Measurements from ENCODE around the gene CPB2.

Gene CPB2

DNA sequence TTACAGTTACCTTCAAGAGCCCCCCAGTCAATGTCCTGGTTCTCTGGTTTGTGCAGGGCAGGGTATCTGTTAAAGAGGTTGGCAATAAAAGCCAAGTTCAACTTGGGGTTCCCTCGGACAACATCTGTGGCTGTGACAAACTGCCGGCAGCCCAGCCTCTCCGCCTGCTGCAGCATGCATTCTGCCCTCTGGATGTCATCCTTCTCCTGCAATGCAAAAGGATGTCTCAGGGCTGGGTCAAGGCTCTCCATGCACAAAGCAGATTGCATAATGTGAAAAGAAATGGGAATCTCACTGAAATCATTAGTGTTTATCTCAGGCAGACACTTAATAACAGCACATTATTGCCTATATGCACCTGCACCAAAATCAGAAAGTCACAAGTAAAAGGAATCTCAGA lies 42.1 kb upstream of the CPB2 start:
- DNase-seq (ENCODE audit: low spot score), result no peak
- TF ChIP-seq, protein P1, sequence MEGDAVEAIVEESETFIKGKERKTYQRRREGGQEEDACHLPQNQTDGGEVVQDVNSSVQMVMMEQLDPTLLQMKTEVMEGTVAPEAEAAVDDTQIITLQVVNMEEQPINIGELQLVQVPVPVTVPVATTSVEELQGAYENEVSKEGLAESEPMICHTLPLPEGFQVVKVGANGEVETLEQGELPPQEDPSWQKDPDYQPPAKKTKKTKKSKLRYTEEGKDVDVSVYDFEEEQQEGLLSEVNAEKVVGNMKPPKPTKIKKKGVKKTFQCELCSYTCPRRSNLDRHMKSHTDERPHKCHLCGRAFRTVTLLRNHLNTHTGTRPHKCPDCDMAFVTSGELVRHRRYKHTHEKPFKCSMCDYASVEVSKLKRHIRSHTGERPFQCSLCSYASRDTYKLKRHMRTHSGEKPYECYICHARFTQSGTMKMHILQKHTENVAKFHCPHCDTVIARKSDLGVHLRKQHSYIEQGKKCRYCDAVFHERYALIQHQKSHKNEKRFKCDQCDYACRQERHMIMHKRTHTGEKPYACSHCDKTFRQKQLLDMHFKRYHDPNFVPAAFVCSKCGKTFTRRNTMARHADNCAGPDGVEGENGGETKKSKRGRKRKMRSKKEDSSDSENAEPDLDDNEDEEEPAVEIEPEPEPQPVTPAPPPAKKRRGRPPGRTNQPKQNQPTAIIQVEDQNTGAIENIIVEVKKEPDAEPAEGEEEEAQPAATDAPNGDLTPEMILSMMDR (IDR thresholded peaks at IDR 0.05; ENCODE audit: borderline replicate concordance, control extremely low read depth, extremely low read depth, insufficient read depth, missing control alignments), result no peak
- in situ Hi-C loops (cut with MboI; ENCODE audit: low sequenced_read_pairs, unreplicated experiment), result no loop called here

DNA sequence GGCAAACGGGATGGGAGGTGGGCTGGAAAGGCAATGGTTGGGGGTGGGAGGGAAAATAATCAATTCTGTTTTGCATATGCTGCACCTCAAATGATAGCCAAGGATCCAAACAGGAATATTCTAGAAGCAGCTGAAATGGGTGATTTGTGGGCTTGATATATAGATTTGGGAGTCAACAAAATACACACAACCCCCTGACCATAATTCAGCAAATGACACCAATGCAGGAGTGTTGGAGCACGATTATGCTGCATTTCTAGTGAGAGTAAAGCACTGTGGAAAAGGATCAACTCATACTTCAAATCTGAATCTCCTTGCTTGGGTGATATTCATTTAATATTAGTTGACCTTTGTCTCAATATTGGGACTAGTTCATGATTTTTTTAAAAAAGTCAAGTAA lies 41.1 kb upstream of the CPB2 start:
- in situ Hi-C loops (cut with MboI; ENCODE audit: low sequenced_read_pairs, unreplicated experiment), result no loop called here
- no peak for DNase-seq (ENCODE audit: low spot score)
- TF ChIP-seq, protein P1 (IDR thresholded peaks at IDR 0.05; ENCODE audit: borderline replicate concordance, control extremely low read depth, extremely low read depth, insufficient read depth, missing control alignments), result no peak

DNA sequence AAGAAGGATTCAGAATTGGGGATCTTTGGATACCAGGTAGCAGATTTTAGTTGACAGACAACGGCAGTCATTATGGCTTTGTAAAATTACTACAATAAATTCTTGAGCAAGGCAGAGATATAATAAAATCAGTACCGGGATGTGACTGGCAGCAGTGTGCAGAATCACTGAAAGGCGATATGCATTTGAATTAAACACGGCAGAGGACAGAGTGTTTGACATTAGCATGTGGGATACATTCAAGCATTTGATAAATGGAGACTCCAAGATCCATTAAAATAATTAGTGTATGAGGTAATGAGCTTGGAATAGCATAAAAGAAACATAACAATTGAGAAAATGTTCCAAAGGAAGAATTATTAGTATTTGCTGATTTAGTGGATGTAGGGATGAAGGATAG lies 40.3 kb upstream of the CPB2 start:
- TF ChIP-seq, protein P1 (IDR thresholded peaks at IDR 0.05; ENCODE audit: borderline replicate concordance, control extremely low read depth, extremely low read depth, insufficient read depth, missing control alignments), result no peak
- no peak for DNase-seq (ENCODE audit: low spot score)
- in situ Hi-C loops (cut with MboI; ENCODE audit: low sequenced_read_pairs, unreplicated experiment), result no loop called here

DNA sequence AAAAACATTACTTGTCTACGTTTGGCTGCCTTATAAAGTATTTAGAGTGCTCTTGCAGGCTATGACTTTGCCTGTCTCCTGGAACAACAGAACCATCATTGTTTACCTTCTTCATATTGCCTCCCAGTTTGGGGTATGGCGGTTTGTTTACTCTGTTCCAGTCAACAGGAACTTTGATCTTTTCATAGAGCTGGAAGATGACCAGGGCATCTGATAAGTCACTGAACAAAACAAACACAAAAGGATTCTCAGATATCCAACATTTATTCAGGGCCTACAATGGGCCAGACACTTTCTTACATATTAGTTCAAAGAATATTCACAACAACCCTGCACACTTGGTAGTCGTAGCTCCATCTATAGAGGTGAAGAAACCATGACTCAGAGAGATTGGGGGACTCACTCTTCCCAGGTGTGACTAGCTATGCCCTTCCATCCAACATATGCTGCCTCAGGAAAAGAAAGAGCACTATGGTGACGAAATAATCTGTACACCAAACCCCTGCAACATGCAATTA lies 38.4 kb upstream of the CPB2 start:
- in situ Hi-C loops (cut with MboI; ENCODE audit: low sequenced_read_pairs, unreplicated experiment), result no loop called here
- TF ChIP-seq, protein P1 (IDR thresholded peaks at IDR 0.05; ENCODE audit: borderline replicate concordance, control extremely low read depth, extremely low read depth, insufficient read depth, missing control alignments), result no peak
- no peak for DNase-seq (ENCODE audit: low spot score)

DNA sequence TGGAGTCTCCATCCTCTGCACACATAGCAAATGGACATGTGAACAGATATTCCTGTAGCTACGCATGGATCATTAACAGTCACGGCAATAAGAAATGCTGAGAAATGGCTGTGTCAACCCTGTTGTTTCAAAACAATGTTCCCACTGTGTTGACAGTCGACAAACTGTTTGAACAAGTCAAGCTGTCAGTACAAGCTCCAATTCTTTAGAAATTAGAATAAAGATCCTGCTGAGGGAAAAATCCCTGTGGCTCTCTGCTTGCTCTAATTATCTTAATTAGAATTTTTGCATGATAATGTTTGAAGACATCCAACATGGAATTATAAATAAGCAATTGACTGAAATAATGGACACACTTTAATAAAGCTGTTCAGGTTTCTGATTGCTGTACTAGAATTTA lies 37.9 kb upstream of the CPB2 start:
- no peak for DNase-seq (ENCODE audit: low spot score)
- in situ Hi-C loops (cut with MboI; ENCODE audit: low sequenced_read_pairs, unreplicated experiment), result no loop called here

DNA sequence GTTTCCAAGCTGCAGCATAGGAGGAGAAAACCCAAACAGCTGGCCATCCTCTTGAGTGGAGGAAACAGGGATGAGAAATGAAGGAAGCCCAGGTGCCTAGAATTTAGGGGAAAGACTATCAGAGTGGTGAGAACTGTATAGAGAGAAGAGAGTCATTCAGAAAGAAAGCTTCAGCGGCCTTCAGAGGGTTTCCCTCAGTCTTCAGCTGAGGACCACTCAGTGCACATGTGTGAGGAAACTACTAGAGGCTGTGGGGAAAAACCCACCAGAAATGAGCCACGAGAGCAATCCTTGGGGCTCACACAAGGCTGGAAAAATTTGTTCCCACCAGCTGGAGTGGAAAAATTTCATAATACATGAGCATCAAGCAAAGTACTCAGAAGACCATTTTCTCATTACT lies 35.2 kb upstream of the CPB2 start:
- in situ Hi-C loops (cut with MboI; ENCODE audit: low sequenced_read_pairs, unreplicated experiment), result no loop called here

More for the DNA sequence above, 37.9 kb upstream of the CPB2 start:
- TF ChIP-seq, protein P1 (IDR thresholded peaks at IDR 0.05; ENCODE audit: borderline replicate concordance, control extremely low read depth, extremely low read depth, insufficient read depth, missing control alignments), result no peak

More for the DNA sequence above, 35.2 kb upstream of the CPB2 start:
- DNase-seq (ENCODE audit: low spot score), result no peak
- TF ChIP-seq, protein P1 (IDR thresholded peaks at IDR 0.05; ENCODE audit: borderline replicate concordance, control extremely low read depth, extremely low read depth, insufficient read depth, missing control alignments), result no peak
